ENCODE data around the gene DGKD.

Gene DGKD

GRCh38 chr2:233338046-233338445, 16.2 kb upstream of the DGKD start:
- no peak for DNase-seq

- DNase-seq, result no peak
Measured at GRCh38 chr2:233338812-233339368, 15.4 kb upstream of the DGKD start.

- no peak for DNase-seq
Measured at GRCh38 chr2:233339427-233339826, 14.9 kb upstream of the DGKD start.

GRCh38 chr2:233341296-233341695, 13.0 kb upstream of the DGKD start:
- no peak for DNase-seq

GRCh38 chr2:233342301-233342700, 12.0 kb upstream of the DGKD start:
- no peak for DNase-seq

GRCh38 chr2:233343171-233343705, 11.1 kb upstream of the DGKD start:
- no peak for DNase-seq

- DNase-seq, result no peak
Measured at GRCh38 chr2:233346376-233346775, 7.9 kb upstream of the DGKD start.

GRCh38 chr2:233346930-233347329, 7.4 kb upstream of the DGKD start:
- DNase-seq, result no peak

GRCh38 chr2:233349005-233349998, 5.0 kb upstream of the DGKD start:
- no peak for DNase-seq

GRCh38 chr2:233350708-233351107, 3.6 kb upstream of the DGKD start:
- DNase-seq, result no peak

GRCh38 chr2:233351423-233351822, 2.9 kb upstream of the DGKD start:
- DNase-seq, result no peak

- no peak for DNase-seq
Measured at GRCh38 chr2:233352141-233352842, 2.0 kb upstream of the DGKD start.

GRCh38 chr2:233353101-233353768, 1.1 kb upstream of the DGKD start:
- DNase-seq, result no peak

- DNase-seq, result no peak
Measured at GRCh38 chr2:233354500-233354924, 218 bp downstream of the DGKD start.

GRCh38 chr2:233354971-233355574, 779 bp downstream of the DGKD start:
- DNase-seq, result no peak

GRCh38 chr2:233355916-233356315, 1.6 kb downstream of the DGKD start:
- DNase-seq, result no peak

GRCh38 chr2:233356546-233357308, 2.4 kb downstream of the DGKD start:
- DNase-seq, result no peak

GRCh38 chr2:233358335-233358734, 4.0 kb downstream of the DGKD start:
- DNase-seq, result no peak

GRCh38 chr2:233358947-233359346, 4.7 kb downstream of the DGKD start:
- DNase-seq, result no peak

- DNase-seq, result no peak
Measured at GRCh38 chr2:233359823-233360222, 5.5 kb downstream of the DGKD start.

- no peak for DNase-seq
Measured at GRCh38 chr2:233360771-233361176, 6.5 kb downstream of the DGKD start.

- DNase-seq, result no peak
Measured at GRCh38 chr2:233361297-233361696, 7.0 kb downstream of the DGKD start.
